Caki2 (cell line): ENCODE results near the gene GRB7. TPM values are rescaled to one million over a fixed set of nuclear protein-coding genes. Genes with fewer than 3 reads are reported as not detected.
"Not testable (repeated sequence)": the region's sequence is repeated elsewhere in the genome, so short reads cannot be mapped to it uniquely, and the experiment has no call there.

ENCODE experiments used
- DNase-seq: peaks from one replicate; pipeline ENCODE4 v3.0.0-alpha.2; 2015; ENCODE audit warnings: low read depth
- in situ Hi-C: cut with HindIII; loops from 2 replicates; pipeline ENCODE4 v1.10.0; 2016; ENCODE audit warnings: low sequenced_read_pairs, low pct_unique_long_range_greater_than_20kb, mixed read lengths
- total RNA-seq: library from RNA; depleted of rRNA; stranded (reverse); fragments of >200 nt; shearing (Covaris generic); gene quantifications from 2 replicates; pipeline ENCODE4 v1.2.3, GENCODE V29; 2014; ENCODE audit warnings: low replicate concordance

Gene GRB7
- total RNA-seq, 1 experiment from 2014 or later: 29.4 TPM

DNA sequence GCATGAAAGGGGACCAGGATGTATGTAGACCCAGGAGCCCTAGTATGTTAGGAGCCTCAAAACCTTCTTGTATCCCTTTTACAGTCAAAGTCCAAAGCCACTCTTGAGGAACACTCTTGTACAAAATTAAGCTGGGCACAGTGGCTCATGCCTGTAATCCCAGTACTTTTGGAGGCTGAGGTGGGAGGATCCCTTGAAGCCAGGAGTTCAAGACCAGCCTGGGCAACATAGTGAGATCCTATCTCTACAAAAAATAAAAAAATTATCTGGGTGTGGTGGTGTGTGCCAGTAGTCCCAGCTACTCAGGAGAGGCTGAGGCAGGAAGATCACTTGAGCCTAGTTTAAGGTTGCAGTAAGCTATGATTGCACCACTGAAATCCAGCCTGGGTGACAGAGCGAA lies 11.8 kb upstream of the GRB7 start:
- in situ Hi-C loops, DNase-seq: not testable (repeated sequence)

DNA sequence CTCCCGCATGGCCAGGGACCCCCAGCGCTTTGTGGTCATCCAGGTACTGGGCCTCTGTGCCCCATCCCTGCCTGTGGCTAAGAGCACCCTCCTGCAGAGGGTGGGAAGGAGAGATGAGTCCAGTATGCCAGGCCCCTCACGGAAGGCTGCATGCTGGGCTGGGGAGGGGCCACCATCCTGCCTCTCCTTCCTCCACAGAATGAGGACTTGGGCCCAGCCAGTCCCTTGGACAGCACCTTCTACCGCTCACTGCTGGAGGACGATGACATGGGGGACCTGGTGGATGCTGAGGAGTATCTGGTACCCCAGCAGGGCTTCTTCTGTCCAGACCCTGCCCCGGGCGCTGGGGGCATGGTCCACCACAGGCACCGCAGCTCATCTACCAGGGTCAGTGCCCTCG lies 11.1 kb upstream of the GRB7 start:
- in situ Hi-C loops: no loop called here
- DNase-seq: no peak

- in situ Hi-C loops: no loop called here
- no peak for DNase-seq
These were observed 10.2 kb upstream of the GRB7 start for GRCh38 chr17:39727556-39727955.

GRCh38 chr17:39729280-39729851 lies 8.4 kb upstream of the GRB7 start:
- in situ Hi-C loops: no loop called here
- DNase-seq: no peak

DNA sequence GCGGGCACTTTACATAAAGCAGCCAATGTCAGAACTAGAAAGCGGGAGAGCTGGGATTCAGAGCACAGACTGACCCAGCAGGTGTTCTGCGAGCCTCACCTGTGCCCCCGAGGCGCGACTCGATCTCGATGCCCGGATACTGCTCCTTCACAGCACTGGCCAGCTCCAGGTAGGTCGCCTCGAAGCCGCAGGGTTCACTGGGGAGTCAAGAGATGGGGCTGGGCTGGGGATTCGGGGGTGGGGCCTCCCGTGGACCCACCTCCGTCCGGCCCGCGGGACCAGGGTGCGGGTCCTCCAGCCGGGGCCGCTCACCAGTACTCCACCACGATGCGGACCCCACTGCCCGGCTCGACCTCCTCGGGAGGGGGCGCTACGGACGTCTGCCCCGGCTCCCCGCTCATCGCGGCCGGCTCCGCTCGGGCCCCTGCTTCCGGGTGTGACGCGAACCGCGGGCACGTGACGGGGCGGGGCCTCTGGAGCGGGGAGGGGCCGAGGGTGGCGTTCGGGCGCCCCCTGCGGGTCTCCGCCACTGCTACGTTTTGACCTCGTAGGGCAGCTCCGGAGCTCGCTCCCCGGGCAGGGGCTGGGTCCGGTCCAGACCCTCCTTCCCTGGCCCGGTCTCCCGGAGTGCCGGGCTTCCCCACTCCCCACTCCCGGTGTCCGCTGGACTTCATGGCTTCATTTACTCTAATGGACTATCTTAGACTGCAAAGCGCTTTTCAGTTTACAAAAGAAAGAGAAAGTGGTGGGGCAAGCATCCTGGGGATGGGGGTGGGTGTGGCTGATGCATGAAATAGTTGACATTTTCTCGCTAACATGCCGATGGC lies 7.4 kb upstream of the GRB7 start, which contains the start of gene MIEN1:
TSS of gene MIEN1 (minus strand) at position 438 of the 827 bp plus-strand sequence. CDS start at position 401, 37 bp downstream.
- in situ Hi-C loops: no loop called here
- peak; percentile 85 for DNase-seq

DNA sequence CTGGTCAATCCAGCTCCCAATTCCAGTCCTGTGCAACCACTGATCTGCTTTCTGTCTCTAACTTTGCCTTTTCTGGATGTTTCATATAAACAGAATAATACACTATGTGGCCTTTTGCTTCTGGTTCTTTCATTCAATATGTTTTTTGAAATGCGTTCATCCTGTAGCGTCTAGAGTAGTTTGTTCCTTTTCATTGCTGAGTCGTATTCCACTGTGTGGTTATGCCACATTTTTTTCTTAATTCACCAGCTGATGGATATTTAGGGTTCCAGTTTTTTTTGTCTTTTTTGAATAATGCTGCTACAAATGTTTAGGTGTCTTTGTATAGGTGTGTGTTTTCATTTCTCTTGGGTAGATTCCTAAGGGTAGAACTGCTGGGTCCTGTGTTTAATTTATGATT lies 5.2 kb upstream of the GRB7 start:
- in situ Hi-C loops: no loop called here
- no peak for DNase-seq

DNA sequence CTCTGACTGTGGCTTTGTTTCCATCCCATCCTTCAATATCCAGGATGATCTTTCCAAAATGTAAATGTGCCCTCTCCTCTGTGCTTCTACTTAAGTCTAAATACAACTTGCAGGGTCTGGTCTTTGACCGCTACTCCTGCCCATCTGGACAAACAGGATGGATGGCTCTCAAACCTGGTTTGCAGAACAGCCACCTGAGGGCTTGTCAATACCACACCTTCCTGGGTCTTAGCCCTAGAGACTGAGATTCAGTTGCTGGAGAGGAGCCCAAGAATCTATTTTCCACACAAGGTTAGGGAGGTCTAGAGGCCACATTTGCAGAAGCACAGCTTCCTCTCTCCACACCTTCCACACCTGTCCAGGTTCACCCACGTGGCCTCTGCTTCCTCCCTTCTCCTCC lies 1.9 kb upstream of the GRB7 start:
- in situ Hi-C loops: no loop called here
- DNase-seq: no peak

GRCh38 chr17:39736319-39737165 lies 1.2 kb upstream of the GRB7 start:
- in situ Hi-C loops: no loop called here
- DNase-seq: no peak

DNA sequence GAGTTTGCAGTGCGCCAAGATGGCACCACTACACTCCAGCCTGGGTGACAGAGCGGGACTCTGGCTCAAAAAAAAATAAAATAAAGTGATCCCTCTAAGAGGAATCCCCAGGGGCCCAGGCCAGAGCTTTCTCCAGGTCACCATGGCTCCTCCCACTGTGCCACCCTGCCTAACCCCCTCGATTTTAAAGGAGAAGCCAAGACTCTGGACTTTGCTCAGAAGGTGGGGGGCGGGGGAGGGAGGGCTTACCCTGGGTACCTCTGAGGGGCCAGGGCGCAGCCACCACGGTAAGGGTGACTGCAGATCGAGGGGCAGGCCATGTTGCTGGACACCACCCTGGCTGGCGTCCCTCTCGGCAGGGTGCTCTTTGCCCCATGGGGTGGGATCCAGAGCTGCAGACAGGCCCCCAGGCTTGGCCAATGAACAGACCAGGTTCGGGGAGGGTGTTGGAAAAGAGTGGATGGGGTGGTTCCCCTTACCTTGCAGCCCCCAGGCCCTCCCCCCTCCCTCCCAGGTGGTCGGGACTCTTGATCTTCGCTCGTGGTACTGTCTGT lies 455 bp upstream of the GRB7 start:
- in situ Hi-C loops: no loop called here
- DNase-seq: no peak

- in situ Hi-C loops: no loop called here
- peak; percentile 73 for DNase-seq
These were observed 797 bp downstream of the GRB7 start for GRCh38 chr17:39738568-39738901.

DNA sequence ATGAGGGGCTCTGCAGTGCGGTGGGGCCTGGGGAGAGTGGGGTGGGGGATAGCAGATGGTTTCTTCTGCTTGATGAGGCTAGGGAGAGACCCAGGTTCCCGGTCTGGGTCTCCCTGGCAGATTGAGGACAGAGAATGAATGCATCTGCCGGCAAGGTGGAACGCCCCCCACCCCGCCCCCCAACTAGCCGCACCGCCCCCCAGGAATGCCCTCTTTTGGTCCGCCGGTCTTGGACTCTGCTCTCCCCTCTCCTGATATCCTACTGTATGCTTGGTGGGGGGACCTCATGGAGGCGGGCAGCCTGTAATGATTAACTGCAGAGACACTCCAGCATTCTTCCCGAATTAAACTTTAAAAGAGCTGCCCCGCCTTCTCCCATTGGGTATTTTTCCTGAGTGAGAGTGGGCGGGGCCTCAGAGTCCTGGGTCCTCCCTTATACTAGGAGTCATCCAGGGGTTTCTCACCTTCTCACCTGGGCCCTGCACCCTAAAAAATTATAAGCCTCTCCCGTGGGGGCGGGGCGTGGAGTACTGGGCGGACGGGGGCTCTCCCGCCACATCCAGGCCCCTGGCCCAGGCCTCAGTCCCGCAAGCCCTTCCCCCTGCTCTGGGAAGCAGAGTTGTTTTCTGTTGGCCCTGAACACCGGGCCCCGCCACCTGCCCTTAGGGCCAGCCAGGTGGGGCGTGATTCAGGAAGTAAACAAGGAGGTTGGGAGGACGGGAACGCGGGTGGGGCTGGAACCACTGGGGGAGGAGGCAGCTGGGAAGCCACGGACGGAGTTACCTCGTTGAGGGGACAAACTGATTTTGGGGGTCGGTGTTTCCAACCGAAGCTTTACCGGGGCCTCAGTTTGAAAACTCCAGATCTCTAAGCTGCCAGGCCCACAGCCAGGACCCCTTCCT lies 1.5 kb downstream of the GRB7 start:
- in situ Hi-C loops: no loop called here
- peak; percentile 95 for DNase-seq

- in situ Hi-C loops: no loop called here
These were observed 2.2 kb downstream of the GRB7 start for GRCh38 chr17:39739885-39740356.

GRCh38 chr17:39740357-39741111 lies 2.8 kb downstream of the GRB7 start:
- DNase-seq: peak; percentile 89
- in situ Hi-C loops: no loop called here

More at GRCh38 chr17:39739885-39740356, 2.2 kb downstream of the GRB7 start:
- DNase-seq: no peak

DNA sequence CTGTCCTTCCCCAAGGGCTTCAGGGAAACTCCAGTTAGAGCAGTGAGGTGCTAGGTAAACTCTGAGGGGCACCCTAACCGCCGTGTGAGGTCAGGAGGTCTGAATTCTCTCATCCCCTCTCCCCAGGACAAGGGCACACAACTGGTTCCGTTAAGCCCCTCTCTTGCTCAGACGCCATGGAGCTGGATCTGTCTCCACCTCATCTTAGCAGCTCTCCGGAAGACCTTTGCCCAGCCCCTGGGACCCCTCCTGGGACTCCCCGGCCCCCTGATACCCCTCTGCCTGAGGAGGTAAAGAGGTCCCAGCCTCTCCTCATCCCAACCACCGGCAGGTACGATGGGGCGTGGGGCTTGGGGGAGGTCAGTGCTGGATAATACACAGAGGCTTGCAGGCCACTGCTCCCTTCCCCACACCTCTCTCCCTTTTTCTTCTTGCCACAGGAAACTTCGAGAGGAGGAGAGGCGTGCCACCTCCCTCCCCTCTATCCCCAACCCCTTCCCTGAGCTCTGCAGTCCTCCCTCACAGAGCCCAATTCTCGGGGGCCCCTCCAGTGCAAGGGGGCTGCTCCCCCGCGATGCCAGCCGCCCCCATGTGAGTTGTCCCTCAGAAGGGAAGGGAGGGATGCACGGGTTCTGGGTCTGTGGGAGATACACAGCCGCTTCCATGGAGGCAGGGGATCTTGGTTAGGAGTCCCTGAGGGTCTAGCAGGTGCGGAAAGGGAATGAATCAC lies 4.6 kb downstream of the GRB7 start:
- in situ Hi-C loops: no loop called here
- DNase-seq: no peak

DNA sequence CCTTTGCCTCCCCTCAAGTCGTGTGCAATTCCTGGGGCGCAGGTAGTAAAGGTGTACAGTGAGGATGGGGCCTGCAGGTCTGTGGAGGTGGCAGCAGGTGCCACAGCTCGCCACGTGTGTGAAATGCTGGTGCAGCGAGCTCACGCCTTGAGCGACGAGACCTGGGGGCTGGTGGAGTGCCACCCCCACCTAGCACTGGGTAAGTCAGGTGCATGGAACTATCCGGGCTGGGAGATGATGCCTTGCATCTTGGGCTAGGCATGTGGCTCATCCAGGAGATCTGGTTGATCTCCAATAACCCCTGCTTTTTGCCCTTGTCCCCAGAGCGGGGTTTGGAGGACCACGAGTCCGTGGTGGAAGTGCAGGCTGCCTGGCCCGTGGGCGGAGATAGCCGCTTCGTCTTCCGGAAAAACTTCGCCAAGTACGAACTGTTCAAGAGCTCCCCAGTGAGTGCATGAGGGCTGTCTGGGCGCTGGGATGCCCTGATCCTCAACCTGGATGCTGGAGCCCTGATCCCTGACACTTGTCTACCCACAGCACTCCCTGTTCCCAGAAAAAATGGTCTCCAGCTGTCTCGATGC lies 5.2 kb downstream of the GRB7 start:
- in situ Hi-C loops: no loop called here
- no peak for DNase-seq
